Neutrophil (primary cell): ENCODE measurements around the gene LELP1.

Source experiments
- H3K27ac ChIP-seq: fragments of 200-600 bp; sonication (generic); 2 replicates; pipeline ENCODE4 v1.5.1; 2016; ENCODE audit warnings: mild to moderate bottlenecking, moderate library complexity
- H3K27me3 ChIP-seq: fragments of 200-600 bp; sonication (generic); 2 replicates; pipeline ENCODE4 v1.6.0; 2016; ENCODE audit warnings: mild to moderate bottlenecking
- H3K36me3 ChIP-seq: fragments of 200-600 bp; sonication (generic); 2 replicates; pipeline ENCODE4 v1.5.1; 2017
- H3K4me1 ChIP-seq, 2 experiments: fragments of 200-600 bp in 1 of 2; sonication (generic) in 1 of 2; 1 replicate in 1 of 2; 2 replicates in 1 of 2; pipeline versions ENCODE4 v1.5.1 to v1.6.1; 2013 to 2016; ENCODE audit warnings: low read depth in 1 of 2, low read length in 1 of 2, mild to moderate bottlenecking in 1 of 2, moderate library complexity in 1 of 2; ENCODE audit not compliant: control insufficient read depth in 1 of 2, insufficient read depth in 1 of 2
- H3K4me3 ChIP-seq, 2 experiments: fragments of 200-600 bp in 1 of 2; sonication (generic) in 1 of 2; 1 replicate in 1 of 2; 2 replicates in 1 of 2; pipeline ENCODE4 v1.5.1; 2013 to 2016; ENCODE audit warnings: low read depth in 1 of 2, low read length in 1 of 2, mild to moderate bottlenecking in 1 of 2, moderate library complexity in 1 of 2
- H3K9me3 ChIP-seq: fragments of 200-600 bp; sonication (generic); 2 replicates; pipeline ENCODE4 v1.5.1; 2016
- CTCF ChIP-seq: fragments of 200-600 bp; sonication (generic); IDR thresholded peaks from 2 replicates; pipeline ENCODE4 v1.5.1; 2016; ENCODE audit warnings: antibody characterized with exemption

The LELP1 gene

GRCh38 chr1:153190373-153190772 is 12.9 kb upstream of the LELP1 start:
- Histone ChIP-seq H3K27ac (no peak overlapping the region), H3K4me3 (no peak overlapping the region), H3K9me3 (no peaks in the 10 kb centered on the region), H3K27me3 (peaks cover 77% of the 10 kb centered on the region), H3K36me3 (no peaks in the 10 kb centered on the region), H3K4me1 (no peaks in the 10 kb centered on the region)
- TF ChIP-seq CTCF, result no peak

GRCh38 chr1:153192697-153193096 is 10.5 kb upstream of the LELP1 start:
- Histone ChIP-seq H3K36me3 (no peaks in the 10 kb centered on the region), H3K4me3 (no peak overlapping the region)
- no peak for TF ChIP-seq CTCF

GRCh38 chr1:153194331-153195050 is 8.7 kb upstream of the LELP1 start:
- Histone ChIP-seq H3K4me3 (no peak overlapping the region), H3K27ac (no peak overlapping the region), H3K4me1 (no peaks in the 10 kb centered on the region), H3K27me3 (peaks cover 80% of the 10 kb centered on the region), H3K36me3 (no peaks in the 10 kb centered on the region), H3K9me3 (no peaks in the 10 kb centered on the region)
- TF ChIP-seq CTCF, result no peak

More at GRCh38 chr1:153192697-153193096, 10.5 kb upstream of the LELP1 start:
- no peak overlapping the region for H3K27ac ChIP-seq
- H3K27me3 ChIP-seq, result peaks cover 91% of the 10 kb centered on the region
- no peaks in the 10 kb centered on the region for H3K4me1 ChIP-seq
- no peaks in the 10 kb centered on the region for H3K9me3 ChIP-seq

GRCh38 chr1:153195216-153195615 is 8.0 kb upstream of the LELP1 start:
- no peaks in the 10 kb centered on the region for H3K9me3 ChIP-seq
- H3K4me3 ChIP-seq, result no peak overlapping the region
- no peaks in the 10 kb centered on the region for H3K4me1 ChIP-seq
- H3K27ac ChIP-seq, result no peak overlapping the region
- H3K36me3 ChIP-seq, result no peaks in the 10 kb centered on the region
- peaks cover 79% of the 10 kb centered on the region for H3K27me3 ChIP-seq
- TF ChIP-seq CTCF, result no peak

- Histone ChIP-seq H3K27ac (no peak overlapping the region), H3K27me3 (peaks cover 58% of the 10 kb centered on the region), H3K4me1 (no peaks in the 10 kb centered on the region), H3K9me3 (no peaks in the 10 kb centered on the region), H3K36me3 (no peaks in the 10 kb centered on the region), H3K4me3 (no peak overlapping the region)
- TF ChIP-seq CTCF, result no peak
Observed at GRCh38 chr1:153202006-153202405, 1.2 kb upstream of the LELP1 start.
